ENCODE measurements around the gene NCK2.

- TF ChIP-seq CTCF (conservative IDR thresholded peaks at IDR 0.05; ENCODE audit: low read depth, low read length) (no peak), EZH2 (IDR thresholded peaks at IDR 0.05; ENCODE audit: borderline replicate concordance, low read depth, low read length, poor library complexity, severe bottlenecking) (no peak)
Observed at GRCh38 chr2:105912081-105912480, 167.4 kb downstream of the NCK2 start.

Data from A673 (cell line).